ENCODE measurements around the gene DPM2.

Gene DPM2

GRCh38 chr9:127931092-127931881 is 6.4 kb downstream of the DPM2 start:
- DNase-seq (ENCODE audit: low read depth): no peak
- H3K4me3 ChIP-seq (ENCODE audit: low read depth, low read length): peak overlapping the region; percentile 57
- no peak for TF ChIP-seq CTCF (IDR thresholded peaks at IDR 0.05; ENCODE audit: low read depth, low read length, missing control alignments)

DNA sequence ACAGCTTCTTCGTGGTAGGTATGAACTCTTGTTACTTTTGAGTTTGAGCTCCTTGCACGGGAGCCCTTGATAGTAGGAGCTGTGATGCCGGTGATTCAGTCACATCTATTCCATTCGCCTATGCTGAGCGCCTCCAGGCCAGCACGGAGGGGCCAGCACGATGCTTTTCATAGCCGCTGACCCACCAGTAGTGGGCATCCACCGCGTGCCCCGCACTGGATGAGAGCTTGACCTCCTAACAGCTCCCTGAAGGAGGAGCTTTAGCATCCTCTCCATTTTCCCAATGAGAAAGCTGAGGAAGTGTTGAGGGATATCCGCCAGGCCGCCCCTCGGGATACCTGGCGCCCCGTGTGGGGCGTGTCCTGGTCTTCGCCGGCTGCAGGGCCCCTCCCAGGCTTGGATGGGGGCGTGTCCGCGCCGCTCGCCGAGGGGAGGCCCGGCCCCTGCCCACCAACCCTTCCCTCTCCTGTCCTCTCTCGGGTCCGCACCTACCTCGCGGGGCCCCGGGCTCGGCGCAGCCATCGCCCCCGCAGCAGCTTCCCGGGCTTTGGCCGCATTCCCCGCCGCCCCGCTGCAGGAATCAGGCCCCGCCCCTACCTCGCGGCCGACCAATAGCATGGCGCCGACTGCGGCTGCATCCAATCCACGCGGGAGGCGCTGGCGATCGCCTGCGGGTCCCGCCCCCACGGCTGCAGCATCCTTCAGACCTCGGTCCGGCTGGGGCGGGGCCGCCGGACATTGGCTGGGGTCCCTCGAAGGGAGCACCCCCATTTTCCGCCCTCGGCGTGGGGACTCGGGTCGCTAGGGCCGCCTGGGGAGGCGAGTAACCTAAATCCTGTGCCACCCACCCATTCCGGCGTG is 7.2 kb downstream of the DPM2 start, which contains the start of gene PIP5KL1:
TSS of gene PIP5KL1 (minus strand) at position 547 of the 861 bp plus-strand sequence. CDS start at position 522, 25 bp downstream.
- TF ChIP-seq CTCF (IDR thresholded peaks at IDR 0.05; ENCODE audit: low read depth, low read length, missing control alignments): no peak
- DNase-seq (ENCODE audit: low read depth): no peak
- peak within 1 kb of the TSS; percentile 57 for H3K4me3 ChIP-seq (ENCODE audit: low read depth, low read length)

GRCh38 chr9:127929625-127929979 is 8.1 kb downstream of the DPM2 start:
- no peak for TF ChIP-seq CTCF (IDR thresholded peaks at IDR 0.05; ENCODE audit: low read depth, low read length, missing control alignments)
- H3K4me3 ChIP-seq (ENCODE audit: low read depth, low read length): no peak overlapping the region
- DNase-seq (ENCODE audit: low read depth): no peak

GRCh38 chr9:127928676-127929624 is 8.7 kb downstream of the DPM2 start:
- H3K4me3 ChIP-seq (ENCODE audit: low read depth, low read length): no peak overlapping the region
- DNase-seq (ENCODE audit: low read depth): no peak
- no peak for TF ChIP-seq CTCF (IDR thresholded peaks at IDR 0.05; ENCODE audit: low read depth, low read length, missing control alignments)

- no peak overlapping the region for H3K4me3 ChIP-seq (ENCODE audit: low read depth, low read length)
- no peak for DNase-seq (ENCODE audit: low read depth)
- no peak for TF ChIP-seq CTCF (IDR thresholded peaks at IDR 0.05; ENCODE audit: low read depth, low read length, missing control alignments)
Measured at GRCh38 chr9:127927988-127928675, 9.5 kb downstream of the DPM2 start.
